DOHH2 (cell line): ENCODE results near the gene MGP.

Source experiments
- H3F3A ChIP-seq: fragments of 200-600 bp; sonication (generic), shearing (Covaris generic); 2 replicates; pipeline ENCODE4 v1.6.0; 2016; ENCODE audit warnings: antibody characterized with exemption, mild to moderate bottlenecking; ENCODE audit not compliant: control insufficient read depth, insufficient read depth
- H3K27ac ChIP-seq: fragments of 200-600 bp; sonication (generic); 2 replicates; pipeline ENCODE4 v1.5.1; 2014; ENCODE audit warnings: low read depth, mild to moderate bottlenecking, low read length, moderate library complexity
- H3K27me3 ChIP-seq: fragments of 200-600 bp; sonication (generic); 2 replicates; pipeline ENCODE4 v1.6.1; 2014; ENCODE audit warnings: mild to moderate bottlenecking, low read length, mixed read lengths; ENCODE audit not compliant: control insufficient read depth
- H3K36me3 ChIP-seq: fragments of 200-600 bp; sonication (generic); 2 replicates; pipeline ENCODE4 v1.6.1; 2014; ENCODE audit warnings: mild to moderate bottlenecking, low read length, moderate library complexity, mixed read lengths; ENCODE audit not compliant: control insufficient read depth
- H3K4me1 ChIP-seq: fragments of 200-600 bp; sonication (generic); 2 replicates; pipeline ENCODE4 v1.6.1; 2014; ENCODE audit warnings: mild to moderate bottlenecking, low read length, mixed read lengths; ENCODE audit not compliant: control insufficient read depth
- H3K4me2 ChIP-seq: fragments of 200-600 bp; sonication (generic); 2 replicates; pipeline ENCODE4 v1.6.0; 2014; ENCODE audit warnings: mild to moderate bottlenecking, low read length, moderate library complexity
- H3K4me3 ChIP-seq: fragments of 200-600 bp; sonication (generic); 2 replicates; pipeline ENCODE4 v1.5.1; 2014; ENCODE audit warnings: mild to moderate bottlenecking, low read length, mixed read lengths
- H3K79me2 ChIP-seq: fragments of 200-600 bp; sonication (generic); 2 replicates; pipeline ENCODE4 v1.6.1; 2014; ENCODE audit warnings: mild to moderate bottlenecking, low read length, mixed read lengths; ENCODE audit not compliant: control insufficient read depth
- H3K9me2 ChIP-seq: fragments of 200-600 bp; sonication (generic); replicated peaks from 2 replicates; pipeline ENCODE4 v1.6.1; 2014; ENCODE audit warnings: mild to moderate bottlenecking, low read length, mixed read lengths; ENCODE audit not compliant: control insufficient read depth
- H3K9me3 ChIP-seq: fragments of 200-600 bp; sonication (generic); 2 replicates; pipeline ENCODE4 v1.6.1; 2014; ENCODE audit warnings: antibody characterized with exemption, low read length, mixed read lengths; ENCODE audit not compliant: control insufficient read depth, insufficient read depth
- H4K20me1 ChIP-seq: fragments of 200-600 bp; sonication (generic); 2 replicates; pipeline ENCODE4 v1.6.0; 2014; ENCODE audit warnings: low read depth, mild to moderate bottlenecking, antibody characterized with exemption, low read length, moderate library complexity; ENCODE audit not compliant: control insufficient read depth, insufficient read depth
- EZH2phosphoT487 ChIP-seq: fragments of 200-600 bp; sonication (generic); IDR thresholded peaks from 2 replicates; pipeline ENCODE4 v1.6.1; 2017; ENCODE audit warnings: borderline replicate concordance, mild to moderate bottlenecking, antibody characterized with exemption, low read length, moderate library complexity, mixed read lengths
- TF ChIP-seq, protein P1 (sequence below): fragments of 200-600 bp; sonication (generic); IDR thresholded peaks from one replicate; pipeline ENCODE4 v1.5.1; 2014; ENCODE audit warnings: antibody characterized with exemption, mild to moderate bottlenecking, low read depth, low read length; ENCODE audit not compliant: poor library complexity, severe bottlenecking

The MGP gene

GRCh38 chr12:14880890-14881453 lies 4.7 kb downstream of the MGP start:
- H3K4me2 ChIP-seq = peak overlapping the region; percentile 60
- peaks cover 13% of the 10 kb centered on the region for H3K9me3 ChIP-seq
- H4K20me1 ChIP-seq = no peaks in the 10 kb centered on the region
- H3K36me3 ChIP-seq = peaks cover 12% of the 10 kb centered on the region
- H3K4me1 ChIP-seq = peaks cover 70% of the 10 kb centered on the region
- no peaks in the 10 kb centered on the region for H3K9me2 ChIP-seq
- H3K79me2 ChIP-seq = no peaks in the 10 kb centered on the region
- H3K27ac ChIP-seq = peak overlapping the region; percentile 58
- H3K4me3 ChIP-seq = peak overlapping the region; percentile 45
- H3K27me3 ChIP-seq = no peaks in the 10 kb centered on the region
- TF ChIP-seq, protein P1, sequence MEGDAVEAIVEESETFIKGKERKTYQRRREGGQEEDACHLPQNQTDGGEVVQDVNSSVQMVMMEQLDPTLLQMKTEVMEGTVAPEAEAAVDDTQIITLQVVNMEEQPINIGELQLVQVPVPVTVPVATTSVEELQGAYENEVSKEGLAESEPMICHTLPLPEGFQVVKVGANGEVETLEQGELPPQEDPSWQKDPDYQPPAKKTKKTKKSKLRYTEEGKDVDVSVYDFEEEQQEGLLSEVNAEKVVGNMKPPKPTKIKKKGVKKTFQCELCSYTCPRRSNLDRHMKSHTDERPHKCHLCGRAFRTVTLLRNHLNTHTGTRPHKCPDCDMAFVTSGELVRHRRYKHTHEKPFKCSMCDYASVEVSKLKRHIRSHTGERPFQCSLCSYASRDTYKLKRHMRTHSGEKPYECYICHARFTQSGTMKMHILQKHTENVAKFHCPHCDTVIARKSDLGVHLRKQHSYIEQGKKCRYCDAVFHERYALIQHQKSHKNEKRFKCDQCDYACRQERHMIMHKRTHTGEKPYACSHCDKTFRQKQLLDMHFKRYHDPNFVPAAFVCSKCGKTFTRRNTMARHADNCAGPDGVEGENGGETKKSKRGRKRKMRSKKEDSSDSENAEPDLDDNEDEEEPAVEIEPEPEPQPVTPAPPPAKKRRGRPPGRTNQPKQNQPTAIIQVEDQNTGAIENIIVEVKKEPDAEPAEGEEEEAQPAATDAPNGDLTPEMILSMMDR = no peak
- TF ChIP-seq EZH2phosphoT487 = no peak
- peaks cover 3% of the 10 kb centered on the region; the same call in 1 of the 2 replicates for H3F3A ChIP-seq

- H3K79me2 ChIP-seq = no peaks in the 10 kb centered on the region
- no peaks in the 10 kb centered on the region; the same call in 1 of the 2 replicates for H3F3A ChIP-seq
- peaks cover 54% of the 10 kb centered on the region for H3K4me1 ChIP-seq
- H3K9me3 ChIP-seq = peaks cover 13% of the 10 kb centered on the region
- no peaks in the 10 kb centered on the region for H3K27me3 ChIP-seq
- no peaks in the 10 kb centered on the region for H3K9me2 ChIP-seq
- peak overlapping the region; percentile 47 for H3K4me2 ChIP-seq
- H4K20me1 ChIP-seq = no peaks in the 10 kb centered on the region
- H3K36me3 ChIP-seq = peaks cover 12% of the 10 kb centered on the region
- H3K4me3 ChIP-seq = peak overlapping the region; percentile 31; the same call in 1 of the 2 replicates
- H3K27ac ChIP-seq = 0 out of 2 replicates have a peak overlapping the region, but pooled peaks have one; percentile 5
- TF ChIP-seq EZH2phosphoT487 = no peak
- TF ChIP-seq, protein P1 = no peak
Measured at GRCh38 chr12:14879222-14879933, 6.3 kb downstream of the MGP start.

GRCh38 chr12:14878488-14878887 lies 7.2 kb downstream of the MGP start:
- H3K9me2 ChIP-seq = no peaks in the 10 kb centered on the region
- TF ChIP-seq, protein P1 = no peak
- TF ChIP-seq EZH2phosphoT487 = no peak
- H4K20me1 ChIP-seq = no peaks in the 10 kb centered on the region
- H3F3A ChIP-seq = no peaks in the 10 kb centered on the region; the same call in 1 of the 2 replicates
- peak overlapping the region; percentile 47 for H3K4me2 ChIP-seq
- H3K4me1 ChIP-seq = peaks cover 52% of the 10 kb centered on the region
- no peaks in the 10 kb centered on the region for H3K27me3 ChIP-seq
- H3K9me3 ChIP-seq = peaks cover 19% of the 10 kb centered on the region
- peak overlapping the region; percentile 31 for H3K4me3 ChIP-seq
- H3K27ac ChIP-seq = peak overlapping the region; percentile 5; the same call in 1 of the 2 replicates
- H3K36me3 ChIP-seq = peaks cover 15% of the 10 kb centered on the region
- no peaks in the 10 kb centered on the region for H3K79me2 ChIP-seq
